ENCODE measurements around the gene ATXN1L.
"Not testable (repeated sequence)": the region's sequence is repeated elsewhere in the genome, so short reads cannot be mapped to it uniquely, and the experiment has no call there.

Gene ATXN1L

DNA sequence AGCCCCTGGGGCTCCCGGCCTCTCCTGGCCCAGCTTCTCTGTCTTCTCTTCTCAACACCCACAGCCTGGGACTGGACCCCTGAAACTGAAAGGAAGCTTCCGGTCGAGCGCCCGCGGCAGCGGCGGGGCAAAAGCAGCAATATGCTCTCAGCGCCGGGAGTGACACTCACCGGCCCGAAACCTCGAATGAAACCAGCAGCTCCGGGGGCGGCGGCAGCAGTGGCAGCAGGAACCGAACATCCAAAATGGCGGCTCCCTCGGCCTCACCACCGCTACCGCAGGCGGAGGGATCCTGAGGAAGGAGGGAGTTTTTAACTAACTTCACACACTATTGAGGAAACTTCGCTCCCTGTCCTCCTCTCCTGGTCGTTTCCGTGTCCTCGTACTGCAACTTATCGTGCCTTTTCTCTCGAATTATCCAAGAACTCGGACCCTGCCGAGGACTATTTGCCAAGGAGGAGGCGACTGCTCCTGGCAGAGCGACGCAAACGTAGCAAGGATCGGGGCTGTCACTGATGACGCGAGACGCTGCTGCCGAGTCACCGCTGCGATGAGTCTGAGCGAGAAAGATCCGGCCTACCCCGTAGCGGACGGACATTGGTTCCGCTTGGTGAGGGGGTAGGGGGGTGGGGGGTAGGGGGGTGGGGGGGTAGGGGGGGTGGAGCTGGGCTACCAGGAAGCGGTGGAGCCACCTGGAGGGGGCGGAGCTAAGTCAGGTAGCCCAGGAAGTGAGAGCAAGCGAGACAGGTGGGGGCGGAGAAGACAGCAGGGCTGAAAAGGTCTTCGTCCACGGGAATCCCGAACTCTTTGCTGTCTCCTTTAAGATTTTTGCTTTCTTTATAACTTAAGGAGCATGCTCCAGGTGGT is 37.0 kb upstream of the ATXN1L start, which contains the start of gene AP1G1:
AP1G1 (minus strand) TSS at position 242 of the 867 bp plus-strand sequence. CDS start 19,355 bp downstream, outside the sequence.
- peaks cover 0 to 4% (median 4%) of the 10 kb centered on the region in 3 donors for H3K36me3 ChIP-seq
- H3K27me3 ChIP-seq, result no peaks in the 10 kb centered on the region
- H3K4me1 ChIP-seq, result peaks cover 5 to 41% (median 20%) of the 10 kb centered on the region in 4 donors
- TF ChIP-seq, protein P1, sequence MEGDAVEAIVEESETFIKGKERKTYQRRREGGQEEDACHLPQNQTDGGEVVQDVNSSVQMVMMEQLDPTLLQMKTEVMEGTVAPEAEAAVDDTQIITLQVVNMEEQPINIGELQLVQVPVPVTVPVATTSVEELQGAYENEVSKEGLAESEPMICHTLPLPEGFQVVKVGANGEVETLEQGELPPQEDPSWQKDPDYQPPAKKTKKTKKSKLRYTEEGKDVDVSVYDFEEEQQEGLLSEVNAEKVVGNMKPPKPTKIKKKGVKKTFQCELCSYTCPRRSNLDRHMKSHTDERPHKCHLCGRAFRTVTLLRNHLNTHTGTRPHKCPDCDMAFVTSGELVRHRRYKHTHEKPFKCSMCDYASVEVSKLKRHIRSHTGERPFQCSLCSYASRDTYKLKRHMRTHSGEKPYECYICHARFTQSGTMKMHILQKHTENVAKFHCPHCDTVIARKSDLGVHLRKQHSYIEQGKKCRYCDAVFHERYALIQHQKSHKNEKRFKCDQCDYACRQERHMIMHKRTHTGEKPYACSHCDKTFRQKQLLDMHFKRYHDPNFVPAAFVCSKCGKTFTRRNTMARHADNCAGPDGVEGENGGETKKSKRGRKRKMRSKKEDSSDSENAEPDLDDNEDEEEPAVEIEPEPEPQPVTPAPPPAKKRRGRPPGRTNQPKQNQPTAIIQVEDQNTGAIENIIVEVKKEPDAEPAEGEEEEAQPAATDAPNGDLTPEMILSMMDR (IDR thresholded peaks at IDR 0.05), result no peak
- intact Hi-C loops (cut with DNase I; ENCODE audit: low total_unique reads), result loop anchor here (5.0 kb wide), 2 partner anchors 73 to 88 kb away; partner anchors contain the start of genes IST1 and ZNF821
- H3K4me3 ChIP-seq, result peak within 1 kb of the TSS; percentile 71
- DNase-seq, result peak; percentile 94 to 97
- no peaks in the 10 kb centered on the region for H3K9me3 ChIP-seq
- H3K27ac ChIP-seq, result peak within 1 kb of the TSS; percentile 94 to 98

DNA sequence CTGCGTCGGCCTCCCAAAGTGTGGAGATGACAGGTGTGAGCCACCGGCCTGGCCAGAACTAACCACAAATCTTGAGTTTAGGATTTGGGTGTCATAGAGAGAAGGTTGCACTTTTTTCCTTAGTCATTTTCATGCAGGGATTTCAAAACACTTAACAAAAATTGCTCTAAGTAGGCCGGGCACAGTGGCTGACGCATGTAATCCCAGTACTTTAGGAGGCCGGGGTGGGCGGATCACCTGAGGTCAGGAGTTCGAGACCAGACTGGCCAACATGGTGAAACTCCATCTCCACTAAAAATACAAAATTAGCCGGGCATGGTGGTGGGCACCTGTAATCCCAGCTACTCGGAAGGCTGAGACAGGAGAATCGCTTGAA is 35.6 kb upstream of the ATXN1L start:
- DNase-seq, H3K4me3 ChIP-seq, H3K27me3 ChIP-seq, H3K9me3 ChIP-seq, H3K36me3 ChIP-seq: not testable (repeated sequence)
- intact Hi-C loops (cut with DNase I; ENCODE audit: low total_unique reads), result loop anchor here (5.0 to 10.0 kb wide), 2 partner anchors 37 to 85 kb away; partner anchors contain the start of genes ATXN1L and PHLPP2
- peak overlapping the region in 1 of 2 donors; percentile 94 for H3K27ac ChIP-seq
- H3K4me1 ChIP-seq, result peaks cover 5 to 28% (median 14%) of the 10 kb centered on the region in 4 donors

DNA sequence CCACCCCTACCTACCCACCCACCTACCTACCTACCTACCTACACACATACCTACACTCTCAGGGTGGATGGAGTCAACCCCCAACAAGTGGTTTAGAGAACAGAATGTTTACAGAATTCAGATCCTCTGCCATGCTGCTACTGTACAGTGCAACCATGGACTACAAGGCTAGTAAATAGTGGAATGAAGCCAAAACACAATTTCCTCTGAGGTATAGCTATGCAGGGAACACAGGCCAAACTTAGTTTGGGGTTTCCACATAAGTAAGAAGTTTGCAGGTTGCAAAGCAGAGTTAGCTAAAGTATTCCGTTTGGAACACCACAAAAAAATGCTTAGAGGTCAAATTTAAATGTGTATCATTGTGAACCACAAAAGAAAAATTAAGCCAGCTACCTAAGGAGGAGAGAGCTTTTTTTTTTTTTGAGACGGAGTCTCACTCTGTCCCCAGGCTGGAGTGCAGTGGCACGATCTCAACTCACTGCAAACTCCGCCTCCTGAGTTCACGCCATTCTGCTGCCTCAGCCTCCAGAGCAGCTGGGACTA is 34.4 kb upstream of the ATXN1L start:
- H3K27me3 ChIP-seq, result no peaks in the 10 kb centered on the region
- H3K4me3 ChIP-seq, result no peak overlapping the region
- peaks cover 0 to under 1% (median 0%) of the 10 kb centered on the region in 3 donors for H3K36me3 ChIP-seq
- no peaks in the 10 kb centered on the region for H3K9me3 ChIP-seq
- intact Hi-C loops (cut with DNase I; ENCODE audit: low total_unique reads), result loop anchor here (5.0 to 10.0 kb wide), 2 partner anchors 36 to 87 kb away; partner anchors contain the start of genes ATXN1L and PHLPP2
- DNase-seq, result no peak
- no peak overlapping the region for H3K27ac ChIP-seq
- peaks cover 5 to 21% (median 15%) of the 10 kb centered on the region in 4 donors for H3K4me1 ChIP-seq
- TF ChIP-seq, protein P1 (IDR thresholded peaks at IDR 0.05), result no peak

DNA sequence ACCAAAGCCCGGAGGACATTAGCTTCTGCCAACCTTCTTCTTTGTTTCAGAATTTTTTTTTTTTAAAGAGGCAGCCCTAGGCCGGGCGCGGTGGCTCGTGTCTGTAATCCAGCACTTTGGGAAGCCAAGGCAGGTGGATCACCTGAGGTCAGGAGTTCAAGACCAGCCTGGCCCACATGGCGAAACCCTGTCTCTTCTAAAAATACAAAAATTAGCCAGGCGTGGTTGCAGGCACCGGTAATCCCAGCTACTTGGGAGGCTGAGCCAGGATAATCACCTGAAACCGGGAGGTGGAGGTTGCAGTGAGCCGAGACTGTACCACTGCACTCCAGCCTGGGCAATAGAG is 28.6 kb upstream of the ATXN1L start:
- not testable (repeated sequence) for H3K36me3 ChIP-seq, DNase-seq, H3K9me3 ChIP-seq, H3K27me3 ChIP-seq
- H3K4me1 ChIP-seq, result peaks cover 5 to 23% (median 20%) of the 10 kb centered on the region in 4 donors
- intact Hi-C loops (cut with DNase I; ENCODE audit: low total_unique reads), result loop anchor here (10.0 kb wide), 1 partner anchor 92 kb away; the partner anchor contains the start of gene PHLPP2
- peak overlapping the region; percentile 6 to 35 for H3K4me3 ChIP-seq
- peak overlapping the region; percentile 82 to 89 for H3K27ac ChIP-seq

DNA sequence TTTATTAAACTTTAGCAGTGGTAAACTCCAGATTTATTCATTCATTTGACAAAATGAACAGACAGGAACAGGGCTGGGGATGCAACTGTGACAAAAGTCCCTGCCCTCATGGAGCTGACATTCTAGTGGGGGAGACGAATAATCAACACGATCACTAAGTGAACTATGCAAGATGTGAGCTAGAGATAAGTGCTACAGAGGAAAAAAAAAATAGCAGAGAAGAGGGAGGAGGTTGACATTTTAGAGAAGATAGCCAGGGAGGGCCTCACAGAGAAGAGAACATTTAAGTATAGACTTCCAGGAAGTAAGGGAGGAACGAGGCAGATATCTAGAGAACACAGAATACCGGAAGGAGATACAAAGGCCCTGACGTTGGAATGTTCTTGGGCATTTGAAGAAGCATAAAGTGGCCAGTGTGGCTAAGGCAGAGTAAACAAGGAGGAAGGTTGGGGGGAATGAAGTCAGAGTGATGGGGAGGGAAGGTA is 19.2 kb upstream of the ATXN1L start:
- no peaks in the 10 kb centered on the region for H3K4me1 ChIP-seq
- H3K4me3 ChIP-seq, result no peak overlapping the region
- no peak overlapping the region for H3K27ac ChIP-seq
- H3K36me3 ChIP-seq, result no peaks in the 10 kb centered on the region
- TF ChIP-seq, protein P1 (IDR thresholded peaks at IDR 0.05), result no peak
- no peaks in the 10 kb centered on the region for H3K9me3 ChIP-seq
- DNase-seq, result no peak
- intact Hi-C loops (cut with DNase I; ENCODE audit: low total_unique reads), result no loop called here
- H3K27me3 ChIP-seq, result no peaks in the 10 kb centered on the region

DNA sequence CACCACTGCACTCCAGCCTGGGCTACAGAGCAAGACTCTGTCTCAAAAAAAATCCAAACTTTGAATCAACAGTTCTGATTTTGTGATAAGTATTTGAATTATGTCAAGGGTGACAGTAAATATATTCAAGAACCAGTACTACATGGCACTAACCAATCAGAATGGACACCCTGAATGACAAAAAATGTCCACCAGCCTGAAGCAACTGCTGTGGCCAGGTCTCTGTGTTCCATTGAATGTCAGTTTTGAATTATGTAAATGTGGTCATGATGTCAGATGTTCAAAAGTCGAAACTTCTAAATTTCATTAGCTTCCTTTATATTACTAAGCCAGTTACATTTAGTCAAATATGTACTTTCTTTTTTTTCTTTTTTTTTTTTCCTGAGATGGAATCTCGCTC is 15.4 kb upstream of the ATXN1L start:
- H3K27me3 ChIP-seq, result no peaks in the 10 kb centered on the region
- no peak overlapping the region for H3K27ac ChIP-seq
- H3K9me3 ChIP-seq, result no peaks in the 10 kb centered on the region
- TF ChIP-seq, protein P1 (IDR thresholded peaks at IDR 0.05), result no peak
- no peaks in the 10 kb centered on the region for H3K36me3 ChIP-seq
- no peak for DNase-seq
- H3K4me1 ChIP-seq, result no peaks in the 10 kb centered on the region
- H3K4me3 ChIP-seq, result no peak overlapping the region
- intact Hi-C loops (cut with DNase I; ENCODE audit: low total_unique reads), result no loop called here

DNA sequence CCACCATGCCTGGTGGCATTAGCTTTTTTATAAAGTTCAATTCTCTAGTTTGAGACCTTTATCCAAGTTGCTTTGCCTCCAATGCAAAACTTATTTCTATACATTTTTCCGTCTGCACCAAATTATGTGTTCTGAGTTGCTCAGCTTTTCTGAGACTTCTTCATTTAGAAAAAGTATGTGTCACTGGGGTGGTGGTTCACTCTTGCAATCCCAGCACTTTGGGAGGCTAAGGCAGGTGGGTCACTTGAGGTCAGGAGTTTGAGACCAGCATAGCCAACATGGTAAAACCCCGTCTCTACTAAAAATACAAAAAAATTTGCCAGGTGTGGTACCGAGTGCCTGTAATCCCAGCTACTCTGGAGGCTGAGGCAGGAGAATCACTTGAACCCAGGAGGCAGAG is 14.1 kb upstream of the ATXN1L start:
- H3K27ac ChIP-seq; H3K4me1 ChIP-seq; DNase-seq; H3K27me3 ChIP-seq; H3K4me3 ChIP-seq; intact Hi-C loops (cut with DNase I; ENCODE audit: low total_unique reads); H3K36me3 ChIP-seq; H3K9me3 ChIP-seq: not testable (repeated sequence)

DNA sequence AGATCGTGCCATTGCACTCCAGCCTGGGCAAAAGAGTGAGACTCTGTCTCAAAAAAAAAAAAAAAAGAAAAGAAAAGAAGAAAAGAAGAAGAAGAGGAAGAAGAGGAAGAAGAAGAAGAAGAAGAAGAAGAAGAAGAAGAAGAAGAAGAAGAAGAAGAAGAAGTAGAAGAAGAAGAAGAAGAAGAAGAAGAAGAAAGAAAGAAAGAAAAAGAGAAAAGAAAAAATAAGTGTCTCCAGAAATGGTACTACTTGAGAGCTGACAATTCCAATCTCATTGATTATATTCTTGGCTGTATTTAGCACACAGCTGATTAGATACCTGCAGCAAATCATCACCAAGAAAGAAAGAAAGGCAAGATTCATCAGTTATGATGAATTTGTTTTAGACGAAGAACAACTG is 13.7 kb upstream of the ATXN1L start:
- H3K4me1 ChIP-seq; H3K36me3 ChIP-seq; H3K9me3 ChIP-seq; DNase-seq; H3K27ac ChIP-seq; H3K4me3 ChIP-seq; intact Hi-C loops (cut with DNase I; ENCODE audit: low total_unique reads); H3K27me3 ChIP-seq: not testable (repeated sequence)
